ENCODE measurements around the gene SORBS1. TPM values are rescaled to one million over a fixed set of nuclear protein-coding genes. Genes with fewer than 3 reads are reported as not detected.

The SORBS1 gene
- polyA plus RNA-seq, 1 donor from 2014 or later, result 39.5 TPM

- no peak for TF ChIP-seq MXI1 (conservative IDR thresholded peaks at IDR 0.05; ENCODE audit: poor library complexity, severe bottlenecking)
- TF ChIP-seq REST (IDR thresholded peaks at IDR 0.05; ENCODE audit: borderline replicate concordance), result no peak
- no peak for TF ChIP-seq RAD21 (conservative IDR thresholded peaks at IDR 0.05)
- no peak for TF ChIP-seq TAF1 (IDR thresholded peaks at IDR 0.05; ENCODE audit: low read depth)
- no peak for TF ChIP-seq POLR2AphosphoS5 (IDR thresholded peaks at IDR 0.05)
- TF ChIP-seq EZH2 (IDR thresholded peaks at IDR 0.05; ENCODE audit: borderline replicate concordance, insufficient read depth, low read length, poor library complexity, severe bottlenecking), result no peak
- TF ChIP-seq CTCF (IDR thresholded peaks at IDR 0.05; ENCODE audit: poor library complexity, severe bottlenecking), result no peak
- TF ChIP-seq EP300 (conservative IDR thresholded peaks at IDR 0.05; ENCODE audit: poor library complexity, severe bottlenecking), result no peak
- TF ChIP-seq SMC3 (conservative IDR thresholded peaks at IDR 0.05; ENCODE audit: poor library complexity), result no peak
- Histone ChIP-seq H3K9ac (ENCODE audit: low read length) (no peak overlapping the region), H2AFZ (ENCODE audit: low read depth, low read length) (no peak overlapping the region), H4K20me1 (ENCODE audit: insufficient read depth) (no peaks in the 10 kb centered on the region), H3K27me3 (ENCODE audit: insufficient read depth, low read depth, low read length) (no peaks in the 10 kb centered on the region), H3K4me3 (ENCODE audit: low read length) (no peak overlapping the region), H3K9me2 (ENCODE audit: insufficient read depth, low read length) (no peaks in the 10 kb centered on the region), H3K9me3 (ENCODE audit: low read length) (no peaks in the 10 kb centered on the region), H3K36me3 (ENCODE audit: insufficient read depth, low read length) (no peaks in the 10 kb centered on the region), H3K27ac (ENCODE audit: low read length) (no peak overlapping the region), H3K4me2 (ENCODE audit: low read length) (no peak overlapping the region), H3F3A (ENCODE audit: insufficient read depth, low read length, poor library complexity, severe bottlenecking) (no peaks in the 10 kb centered on the region), H3K79me2 (replicated peaks; ENCODE audit: insufficient read depth, low read length) (no peaks in the 10 kb centered on the region)
These were observed 84.0 kb downstream of the SORBS1 start for GRCh38 chr10:95477175-95477520.

GRCh38 chr10:95476469-95477174 lies 84.5 kb downstream of the SORBS1 start:
- Histone ChIP-seq H3K4me2 (ENCODE audit: low read length) (no peak overlapping the region), H3K9ac (ENCODE audit: low read length) (no peak overlapping the region), H3K4me3 (ENCODE audit: low read length) (no peak overlapping the region), H3K36me3 (ENCODE audit: insufficient read depth, low read length) (no peaks in the 10 kb centered on the region), H3K27ac (ENCODE audit: low read length) (no peak overlapping the region), H3K9me2 (ENCODE audit: insufficient read depth, low read length) (no peaks in the 10 kb centered on the region), H3K9me3 (ENCODE audit: low read length) (no peaks in the 10 kb centered on the region), H3F3A (ENCODE audit: insufficient read depth, low read length, poor library complexity, severe bottlenecking) (no peaks in the 10 kb centered on the region), H4K20me1 (ENCODE audit: insufficient read depth) (no peaks in the 10 kb centered on the region), H2AFZ (ENCODE audit: low read depth, low read length) (no peak overlapping the region), H3K27me3 (ENCODE audit: insufficient read depth, low read depth, low read length) (no peaks in the 10 kb centered on the region), H3K79me2 (replicated peaks; ENCODE audit: insufficient read depth, low read length) (no peaks in the 10 kb centered on the region)
- TF ChIP-seq REST (IDR thresholded peaks at IDR 0.05; ENCODE audit: borderline replicate concordance) (no peak), TAF1 (IDR thresholded peaks at IDR 0.05; ENCODE audit: low read depth) (no peak), POLR2AphosphoS5 (IDR thresholded peaks at IDR 0.05) (no peak), SMC3 (conservative IDR thresholded peaks at IDR 0.05; ENCODE audit: poor library complexity) (no peak), RAD21 (conservative IDR thresholded peaks at IDR 0.05) (no peak), MXI1 (conservative IDR thresholded peaks at IDR 0.05; ENCODE audit: poor library complexity, severe bottlenecking) (no peak), EZH2 (IDR thresholded peaks at IDR 0.05; ENCODE audit: borderline replicate concordance, insufficient read depth, low read length, poor library complexity, severe bottlenecking) (no peak), CTCF (IDR thresholded peaks at IDR 0.05; ENCODE audit: poor library complexity, severe bottlenecking) (no peak), EP300 (conservative IDR thresholded peaks at IDR 0.05; ENCODE audit: poor library complexity, severe bottlenecking) (no peak)

Data from neural cell (in vitro differentiated cells).